OCI-LY1 (cell line): ENCODE results near the gene MACROD2.

ENCODE experiments used
- H2AFZ ChIP-seq: fragments of 200-600 bp; sonication (generic), shearing (Covaris generic); 2 replicates; pipeline ENCODE4 v1.6.0; 2014; ENCODE audit warnings: antibody characterized with exemption, mild to moderate bottlenecking, low read length
- H3F3A ChIP-seq: fragments of 200-600 bp; sonication (generic), shearing (Covaris generic); 2 replicates; pipeline ENCODE4 v1.6.0; 2014; ENCODE audit warnings: mild to moderate bottlenecking, antibody characterized with exemption, low read length, moderate library complexity; ENCODE audit not compliant: insufficient read depth
- H3K27ac ChIP-seq: fragments of 200-600 bp; sonication (generic); 2 replicates; pipeline ENCODE4 v1.5.1; 2014; ENCODE audit warnings: low read length, mixed run types, mild to moderate bottlenecking, low read depth; ENCODE audit not compliant: poor library complexity, severe bottlenecking
- H3K27me3 ChIP-seq: fragments of 200-600 bp; sonication (generic); 2 replicates; pipeline ENCODE4 v1.6.0; 2014; ENCODE audit warnings: antibody characterized with exemption, mild to moderate bottlenecking, low read length, moderate library complexity; ENCODE audit not compliant: insufficient read depth
- H3K36me3 ChIP-seq: fragments of 200-600 bp; sonication (generic); 2 replicates; pipeline ENCODE4 v1.6.1; 2014; ENCODE audit warnings: mild to moderate bottlenecking, antibody characterized with exemption, low read length, moderate library complexity, mixed read lengths; ENCODE audit not compliant: insufficient read depth
- H3K4me1 ChIP-seq: fragments of 200-600 bp; sonication (generic); 2 replicates; pipeline ENCODE4 v1.5.1; 2014; ENCODE audit warnings: mild to moderate bottlenecking, low read length, moderate library complexity; ENCODE audit not compliant: insufficient read depth, severe bottlenecking
- H3K4me2 ChIP-seq: fragments of 200-600 bp; sonication (generic), shearing (Covaris generic); 2 replicates; pipeline ENCODE4 v1.6.1; 2014; ENCODE audit warnings: low read length
- H3K4me3 ChIP-seq: fragments of 200-600 bp; sonication (generic); 2 replicates; pipeline ENCODE4 v1.5.1; 2014; ENCODE audit warnings: low read length, low read depth, mild to moderate bottlenecking, mixed read lengths; ENCODE audit not compliant: poor library complexity, severe bottlenecking
- H3K79me2 ChIP-seq: fragments of 200-600 bp; shearing (Covaris generic); 2 replicates; pipeline ENCODE4 v1.6.1; 2016; ENCODE audit warnings: mixed run types, low read length, mixed read lengths; ENCODE audit not compliant: insufficient read depth
- H3K9ac ChIP-seq: fragments of 200-600 bp; sonication (generic), shearing (Covaris generic); 2 replicates; pipeline ENCODE4 v1.6.1; 2014; ENCODE audit warnings: mild to moderate bottlenecking, low read length, mixed read lengths
- H3K9me2 ChIP-seq: fragments of 200-600 bp; sonication (generic), shearing (Covaris generic); 2 replicates; pipeline ENCODE4 v1.6.1; 2014; ENCODE audit warnings: low read depth, mild to moderate bottlenecking, low read length, mixed read lengths
- H3K9me3 ChIP-seq: fragments of 200-600 bp; shearing (Covaris generic); 2 replicates; pipeline ENCODE4 v1.6.1; 2014; ENCODE audit warnings: low read length, mixed read lengths
- H4K20me1 ChIP-seq: fragments of 200-600 bp; sonication (generic), shearing (Covaris generic); 2 replicates; pipeline ENCODE4 v1.6.0; 2016; ENCODE audit warnings: mild to moderate bottlenecking, low read length; ENCODE audit not compliant: insufficient read depth
- CTCF ChIP-seq: fragments of 200-600 bp; sonication (generic), shearing (Covaris generic); IDR thresholded peaks from 2 replicates; pipeline ENCODE4 v1.5.1; 2017; ENCODE audit warnings: mild to moderate bottlenecking, antibody characterized with exemption, low read length, moderate library complexity, mixed read lengths
- EZH2 ChIP-seq: fragments of 200-600 bp; sonication (generic), shearing (Covaris generic); IDR thresholded peaks from 2 replicates; pipeline ENCODE4 v1.8.0; 2017; ENCODE audit warnings: borderline replicate concordance, mixed run types, mild to moderate bottlenecking, antibody characterized with exemption, low read length, moderate library complexity, mixed read lengths

Gene MACROD2

GRCh38 chr20:14956026-14956425 is 960.7 kb downstream of the MACROD2 start:
- Histone ChIP-seq H3F3A (no peaks in the 10 kb centered on the region), H2AFZ (no peak overlapping the region), H3K9me3 (no peaks in the 10 kb centered on the region), H3K27ac (no peak overlapping the region), H3K4me2 (no peak overlapping the region), H3K9me2 (no peaks in the 10 kb centered on the region), H3K79me2 (no peaks in the 10 kb centered on the region), H3K4me3 (no peak overlapping the region), H3K9ac (no peak overlapping the region), H4K20me1 (no peaks in the 10 kb centered on the region), H3K36me3 (no peaks in the 10 kb centered on the region), H3K4me1 (no peaks in the 10 kb centered on the region), H3K27me3 (no peaks in the 10 kb centered on the region)
- no peak for TF ChIP-seq CTCF
- TF ChIP-seq EZH2, result no peak

- Histone ChIP-seq H3K9ac (no peak overlapping the region), H3K9me2 (no peaks in the 10 kb centered on the region), H2AFZ (no peak overlapping the region), H3K4me3 (no peak overlapping the region), H3K27me3 (no peaks in the 10 kb centered on the region), H4K20me1 (no peaks in the 10 kb centered on the region), H3K4me2 (no peak overlapping the region), H3K9me3 (no peaks in the 10 kb centered on the region), H3K79me2 (no peaks in the 10 kb centered on the region), H3K36me3 (no peaks in the 10 kb centered on the region), H3F3A (no peaks in the 10 kb centered on the region), H3K27ac (no peak overlapping the region), H3K4me1 (no peaks in the 10 kb centered on the region)
- TF ChIP-seq EZH2 (no peak), CTCF (no peak)
These were observed 961.2 kb downstream of the MACROD2 start for GRCh38 chr20:14956538-14956937.

GRCh38 chr20:14957402-14957801 is 962.1 kb downstream of the MACROD2 start:
- TF ChIP-seq CTCF (no peak), EZH2 (no peak)
- H3K9me2 ChIP-seq, result no peaks in the 10 kb centered on the region
- no peak overlapping the region for H3K4me2 ChIP-seq
- no peaks in the 10 kb centered on the region for H3K79me2 ChIP-seq
- H3K4me3 ChIP-seq, result no peak overlapping the region
- H3K4me1 ChIP-seq, result no peaks in the 10 kb centered on the region
- no peaks in the 10 kb centered on the region for H3K27me3 ChIP-seq
- no peaks in the 10 kb centered on the region for H3K9me3 ChIP-seq
- no peaks in the 10 kb centered on the region for H4K20me1 ChIP-seq
- H3K9ac ChIP-seq, result no peak overlapping the region
- no peaks in the 10 kb centered on the region for H3F3A ChIP-seq
- no peaks in the 10 kb centered on the region for H3K36me3 ChIP-seq
- no peak overlapping the region for H3K27ac ChIP-seq
- no peak overlapping the region for H2AFZ ChIP-seq
